Caco-2 (cell line): ENCODE data around the gene PIAS1. TPM values are rescaled to one million over a fixed set of nuclear protein-coding genes. Genes with fewer than 3 reads are reported as not detected.

Experiments used
- BruUV-seq: library from RNA; stranded (reverse); fragments of 400-500 nt; replicated peaks from 2 replicates; lab custom pipeline; 2021; lab: Mats Ljungman, UMichigan
- CTCF ChIA-PET: fragments of 300-600 bp; sonication (Branson Sonifier 250); formaldehyde crosslinking; loops from one replicate; lab custom pipeline; 2022; ENCODE audit warnings: antibody characterized with exemption; lab: Charles Lee
- POLR2A ChIA-PET: fragments of 300-600 bp; sonication (Branson Sonifier 250); formaldehyde crosslinking; loops from one replicate; lab custom pipeline; 2022; ENCODE audit warnings: antibody characterized with exemption; lab: Charles Lee
- DNase-seq, 2 experiments: peaks; one replicate each; pipeline versions ENCODE4 v3.0.0 to v3.0.0-alpha.2; 2020 to 2022
- H3K27me3 ChIP-seq: replicated peaks from 2 replicates; pipeline ENCODE4 v1.6.0; 2011; ENCODE audit warnings: low read length; ENCODE audit not compliant: control insufficient read depth, insufficient read depth
- H3K36me3 ChIP-seq: 2 replicates; pipeline ENCODE4 v1.5.1; 2011; ENCODE audit warnings: low read length; ENCODE audit not compliant: control insufficient read depth, insufficient read depth
- H3K4me1 ChIP-seq: fragments of 250-450 bp; sonication (Bioruptor Pico); 2 replicates; pipeline ENCODE4 v1.5.1; 2020; ENCODE audit warnings: mild to moderate bottlenecking
- H3K4me3 ChIP-seq: 2 replicates; pipeline ENCODE4 v1.5.1; 2011; ENCODE audit warnings: low read depth, mild to moderate bottlenecking, control low read depth, low read length
- H3K9me3 ChIP-seq: fragments of 250-450 bp; sonication (Bioruptor Pico); 2 replicates; pipeline ENCODE4 v1.5.1; 2020; ENCODE audit warnings: mild to moderate bottlenecking, moderate library complexity
- H3K27ac Mint-ChIP-seq: one replicate; pipeline ENCODE4 v1.8.0; 2022; ENCODE audit warnings: mixed read lengths; ENCODE audit not compliant: unreplicated experiment
- H3K27me3 Mint-ChIP-seq: one replicate; pipeline ENCODE4 v1.8.0; 2022; ENCODE audit warnings: mixed read lengths; ENCODE audit not compliant: insufficient read depth, unreplicated experiment
- H3K36me3 Mint-ChIP-seq: one replicate; pipeline ENCODE4 v1.8.0; 2022; ENCODE audit warnings: mild to moderate bottlenecking, mixed read lengths; ENCODE audit not compliant: insufficient read depth, unreplicated experiment
- H3K4me1 Mint-ChIP-seq: one replicate; pipeline ENCODE4 v1.8.0; 2022; ENCODE audit warnings: low read depth, mixed read lengths; ENCODE audit not compliant: unreplicated experiment
- H3K4me3 Mint-ChIP-seq: one replicate; pipeline ENCODE4 v1.8.0; 2022; ENCODE audit warnings: mild to moderate bottlenecking, moderate library complexity, mixed read lengths; ENCODE audit not compliant: unreplicated experiment
- H3K9me3 Mint-ChIP-seq: one replicate; pipeline ENCODE4 v1.8.0; 2022; ENCODE audit warnings: mixed read lengths; ENCODE audit not compliant: unreplicated experiment
- intact Hi-C: fragments of 100-400 bp; cut with micrococcal nuclease; formaldehyde crosslinking; loops from one replicate; pipeline ENCODE4 v1.10.0; 2022; ENCODE audit not compliant: unreplicated experiment
- total RNA-seq: library from RNA; stranded (reverse); gene quantifications from 2 replicates; pipeline ENCODE4 v1.2.3, GENCODE V29; 2022
- TF ChIP-seq, protein P1 (sequence below), 2 experiments: fragments of 200-600 bp in 1 of 2; IDR thresholded peaks; 1 replicate in 1 of 2; 2 replicates in 1 of 2; pipeline versions ENCODE4 v1.5.1 to v1.8.0; 2011 to 2022; ENCODE audit warnings: antibody characterized with exemption in 1 of 2, control low read depth in 1 of 2, inconsistent platforms in 1 of 2, low read depth in 1 of 2, low read length in 1 of 2, mild to moderate bottlenecking in 1 of 2, moderate library complexity in 1 of 2; ENCODE audit not compliant: insufficient read depth in 1 of 2, severe bottlenecking in 1 of 2, unreplicated experiment in 1 of 2

PIAS1 gene
- total RNA-seq, 1 experiment from 2014 or later = 48.0 TPM

DNA sequence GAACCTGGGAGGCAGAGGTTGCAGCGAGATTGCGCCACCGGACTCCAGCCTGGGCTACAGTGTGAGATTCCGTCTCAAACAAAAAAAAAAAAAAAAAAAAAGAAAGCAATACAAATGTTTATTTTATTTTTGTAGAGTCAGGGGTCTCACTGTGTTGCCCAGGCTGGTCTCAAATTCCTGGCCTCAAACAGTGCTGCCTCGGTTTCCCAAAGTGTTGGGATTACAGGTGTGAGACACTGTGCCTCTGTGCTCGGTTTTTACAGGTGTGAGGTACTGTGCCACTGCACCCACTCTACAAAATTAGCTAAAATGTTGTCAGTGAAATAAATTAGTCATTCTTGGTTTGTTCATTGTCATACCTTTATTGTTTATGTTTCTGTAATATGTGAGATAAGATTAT, 5.5 kb downstream of the PIAS1 start:
- Histone ChIP-seq H3K27me3 (no peaks in the 10 kb centered on the region), H3K9me3 (no peaks in the 10 kb centered on the region), H3K4me1 (peaks cover 9% of the 10 kb centered on the region), H3K4me3 (no peak overlapping the region), H3K36me3 (no peaks in the 10 kb centered on the region)
- Mint-ChIP-seq H3K27me3 (no peaks in the 10 kb centered on the region), H3K27ac (no peak overlapping the region), H3K9me3 (no peaks in the 10 kb centered on the region), H3K4me3 (no peak overlapping the region), H3K4me1 (peaks cover 11% of the 10 kb centered on the region), H3K36me3 (peaks cover under 1% of the 10 kb centered on the region)
- ChIA-PET CTCF (no interaction called here), POLR2A (no interaction called here)
- intact Hi-C loops = loop anchor here (5.0 kb wide), 1 partner anchor 98 kb away; no protein-coding TSS in a partner anchor
- BruUV-seq = no TSS peak
- TF ChIP-seq, protein P1, sequence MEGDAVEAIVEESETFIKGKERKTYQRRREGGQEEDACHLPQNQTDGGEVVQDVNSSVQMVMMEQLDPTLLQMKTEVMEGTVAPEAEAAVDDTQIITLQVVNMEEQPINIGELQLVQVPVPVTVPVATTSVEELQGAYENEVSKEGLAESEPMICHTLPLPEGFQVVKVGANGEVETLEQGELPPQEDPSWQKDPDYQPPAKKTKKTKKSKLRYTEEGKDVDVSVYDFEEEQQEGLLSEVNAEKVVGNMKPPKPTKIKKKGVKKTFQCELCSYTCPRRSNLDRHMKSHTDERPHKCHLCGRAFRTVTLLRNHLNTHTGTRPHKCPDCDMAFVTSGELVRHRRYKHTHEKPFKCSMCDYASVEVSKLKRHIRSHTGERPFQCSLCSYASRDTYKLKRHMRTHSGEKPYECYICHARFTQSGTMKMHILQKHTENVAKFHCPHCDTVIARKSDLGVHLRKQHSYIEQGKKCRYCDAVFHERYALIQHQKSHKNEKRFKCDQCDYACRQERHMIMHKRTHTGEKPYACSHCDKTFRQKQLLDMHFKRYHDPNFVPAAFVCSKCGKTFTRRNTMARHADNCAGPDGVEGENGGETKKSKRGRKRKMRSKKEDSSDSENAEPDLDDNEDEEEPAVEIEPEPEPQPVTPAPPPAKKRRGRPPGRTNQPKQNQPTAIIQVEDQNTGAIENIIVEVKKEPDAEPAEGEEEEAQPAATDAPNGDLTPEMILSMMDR (IDR thresholded peaks at IDR 0.05; ENCODE audit: insufficient read depth in 1 of 2, low read depth in 1 of 2, low read length in 1 of 2, severe bottlenecking in 1 of 2, unreplicated experiment in 1 of 2) = no peak
- DNase-seq = no peak

DNA sequence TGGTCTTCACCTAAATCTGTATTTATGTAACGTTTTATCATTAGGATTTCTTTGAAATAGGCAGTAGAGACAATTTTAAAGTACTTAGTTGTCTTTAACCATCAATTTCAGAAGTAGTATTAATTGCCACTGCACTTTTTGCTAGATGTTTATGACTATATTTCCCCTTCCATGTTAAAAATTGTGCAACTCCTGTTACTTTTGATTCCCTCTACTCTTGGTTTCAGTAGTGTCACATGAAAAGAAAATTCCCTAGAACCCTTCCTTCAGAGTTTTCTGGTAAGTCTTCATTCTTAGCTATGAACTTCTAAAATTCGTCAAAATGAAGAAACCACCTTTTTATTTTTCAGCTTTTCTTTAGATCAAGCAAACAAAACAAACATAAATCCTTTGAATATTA, 7.1 kb downstream of the PIAS1 start:
- Mint-ChIP-seq H3K9me3 (no peaks in the 10 kb centered on the region), H3K27ac (no peak overlapping the region), H3K4me1 (peaks cover 6% of the 10 kb centered on the region), H3K27me3 (no peaks in the 10 kb centered on the region), H3K4me3 (no peak overlapping the region), H3K36me3 (no peaks in the 10 kb centered on the region)
- peaks cover 6% of the 10 kb centered on the region for H3K4me1 ChIP-seq
- CTCF ChIA-PET = no interaction called here
- DNase-seq = no peak
- H3K36me3 ChIP-seq = no peaks in the 10 kb centered on the region
- no peaks in the 10 kb centered on the region for H3K9me3 ChIP-seq
- no TSS peak for BruUV-seq
- POLR2A ChIA-PET = no interaction called here
- intact Hi-C loops = no loop called here
- TF ChIP-seq, protein P1 (IDR thresholded peaks at IDR 0.05; ENCODE audit: insufficient read depth in 1 of 2, low read depth in 1 of 2, low read length in 1 of 2, severe bottlenecking in 1 of 2, unreplicated experiment in 1 of 2) = no peak
- no peaks in the 10 kb centered on the region for H3K27me3 ChIP-seq
- H3K4me3 ChIP-seq = no peak overlapping the region

- intact Hi-C loops = no loop called here
- TF ChIP-seq, protein P1 (IDR thresholded peaks at IDR 0.05; ENCODE audit: insufficient read depth in 1 of 2, low read depth in 1 of 2, low read length in 1 of 2, severe bottlenecking in 1 of 2, unreplicated experiment in 1 of 2) = no peak
- BruUV-seq = no TSS peak
These were observed 7.5 kb downstream of the PIAS1 start for GRCh38 chr15:68061602-68062001.

More at GRCh38 chr15:68061602-68062001, 7.5 kb downstream of the PIAS1 start:
- Mint-ChIP-seq H3K9me3 (no peaks in the 10 kb centered on the region), H3K27ac (no peak overlapping the region), H3K4me1 (peaks cover 2% of the 10 kb centered on the region), H3K27me3 (no peaks in the 10 kb centered on the region), H3K36me3 (no peaks in the 10 kb centered on the region), H3K4me3 (no peak overlapping the region)
- Histone ChIP-seq H3K36me3 (no peaks in the 10 kb centered on the region), H3K9me3 (no peaks in the 10 kb centered on the region), H3K4me3 (no peak overlapping the region), H3K27me3 (no peaks in the 10 kb centered on the region), H3K4me1 (peaks cover 5% of the 10 kb centered on the region; the same call in 1 of the 2 replicates)
- DNase-seq = no peak
- ChIA-PET POLR2A (no interaction called here), CTCF (no interaction called here)
